GM19193 (cell line): Measurements from ENCODE around the gene SLC43A1.

Source experiments
- POLR2A ChIP-seq: IDR thresholded peaks from 4 replicates; pipeline ENCODE4 v1.6.1; 2011; ENCODE audit not compliant: insufficient read depth, insufficient read length; ENCODE audit errors: extremely low read depth

The SLC43A1 gene

DNA sequence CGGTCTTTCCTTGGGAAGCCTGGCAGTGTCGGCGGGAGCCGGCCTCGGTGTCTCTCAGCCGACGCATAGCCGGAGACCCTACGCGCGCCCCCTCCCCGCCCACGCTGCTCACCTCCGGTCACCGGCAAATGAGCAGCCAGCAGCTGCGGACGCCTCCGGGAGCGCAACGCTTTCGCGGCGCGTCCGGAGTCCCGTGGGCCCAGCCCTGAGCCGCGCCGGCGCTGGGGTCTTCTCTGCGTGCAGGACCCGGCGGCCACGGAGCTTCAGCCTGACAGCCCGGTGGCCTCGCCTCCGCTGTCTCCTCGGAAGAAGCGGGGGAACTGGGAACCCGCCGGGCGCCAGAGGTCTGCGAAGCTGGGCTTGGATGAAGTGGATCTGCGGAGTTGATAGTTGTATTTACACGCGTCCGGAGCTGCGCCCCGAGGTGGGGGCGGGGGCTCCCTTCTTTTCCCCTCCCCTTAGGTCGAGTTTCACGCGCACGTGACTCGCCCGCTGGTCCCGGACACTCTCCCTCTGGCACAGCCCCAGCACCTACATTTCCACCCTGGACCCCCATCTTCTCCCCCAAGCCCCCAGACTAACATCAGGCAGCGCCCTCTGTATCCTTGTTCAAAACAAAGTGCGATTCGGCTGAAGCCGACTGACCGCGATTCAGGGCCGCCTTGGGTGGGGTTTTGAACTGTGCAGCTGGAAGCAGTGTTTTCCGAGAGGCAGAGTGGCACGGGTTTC is at the start of gene SLC43A1:
Gene SLC43A1, minus strand, starts transcription at position 371 of the 729 bp plus-strand sequence. CDS start 1,591 bp downstream, outside the sequence.
- TF ChIP-seq POLR2A, result no peak

DNA sequence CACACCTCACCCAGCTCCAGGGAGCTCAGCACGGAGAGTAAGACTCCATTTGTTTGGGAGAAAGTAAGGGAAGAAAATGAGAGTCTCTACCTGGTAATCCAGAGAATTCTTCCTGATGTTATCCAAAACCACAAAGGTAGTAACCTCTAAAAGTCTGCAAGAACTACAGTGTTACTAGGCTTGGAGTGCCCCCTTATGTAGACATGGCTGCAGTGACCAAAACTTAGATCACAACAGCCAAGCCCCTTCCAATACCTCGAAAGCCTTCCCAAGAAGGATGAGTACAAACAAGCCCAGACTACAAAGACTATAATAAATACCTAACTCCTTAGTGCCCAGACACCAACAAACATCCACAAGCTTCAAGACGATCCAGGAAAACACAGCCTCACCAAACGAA is 47.1 kb upstream of the SLC43A1 start:
- no peak for TF ChIP-seq POLR2A

DNA sequence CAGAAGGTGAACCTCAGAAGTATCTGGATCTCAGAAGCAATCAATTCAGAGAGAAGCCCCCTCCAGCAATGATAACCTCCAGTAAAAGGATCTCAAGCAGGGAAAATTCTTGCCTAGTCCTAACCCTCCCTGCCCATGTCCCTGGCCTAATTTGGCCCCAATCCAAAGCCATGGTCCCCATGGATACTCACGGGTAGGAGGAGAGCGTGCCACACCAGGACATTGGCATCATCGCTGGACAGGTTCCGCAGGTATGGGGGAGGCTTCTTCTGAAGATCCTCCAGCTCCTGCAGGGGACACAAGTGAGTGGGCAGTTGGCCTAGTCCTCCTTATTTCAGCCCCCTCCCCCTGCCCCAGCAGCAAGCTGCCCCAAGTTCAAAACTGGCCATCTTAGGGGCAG is 44.6 kb upstream of the SLC43A1 start:
- TF ChIP-seq POLR2A, result no peak

DNA sequence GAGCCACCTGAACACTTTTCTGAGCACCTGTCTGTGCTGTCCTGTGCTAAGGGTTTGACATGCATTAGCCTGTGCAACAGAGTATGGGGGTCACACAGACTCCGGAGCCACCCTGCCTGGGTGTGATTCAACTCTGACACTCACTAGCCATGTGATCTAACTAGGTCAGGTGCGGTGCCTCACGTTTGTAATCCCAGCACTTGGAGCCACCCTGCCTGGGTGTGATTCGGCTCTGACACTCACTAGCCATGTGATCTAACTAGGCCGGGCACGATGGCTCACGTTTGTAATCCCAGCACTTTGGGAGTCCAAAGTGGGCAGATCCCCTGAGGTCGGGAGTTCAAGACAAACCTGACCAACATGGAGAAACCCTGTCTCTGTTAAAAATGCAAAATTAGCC is 40.5 kb upstream of the SLC43A1 start:
- TF ChIP-seq POLR2A, result no peak

DNA sequence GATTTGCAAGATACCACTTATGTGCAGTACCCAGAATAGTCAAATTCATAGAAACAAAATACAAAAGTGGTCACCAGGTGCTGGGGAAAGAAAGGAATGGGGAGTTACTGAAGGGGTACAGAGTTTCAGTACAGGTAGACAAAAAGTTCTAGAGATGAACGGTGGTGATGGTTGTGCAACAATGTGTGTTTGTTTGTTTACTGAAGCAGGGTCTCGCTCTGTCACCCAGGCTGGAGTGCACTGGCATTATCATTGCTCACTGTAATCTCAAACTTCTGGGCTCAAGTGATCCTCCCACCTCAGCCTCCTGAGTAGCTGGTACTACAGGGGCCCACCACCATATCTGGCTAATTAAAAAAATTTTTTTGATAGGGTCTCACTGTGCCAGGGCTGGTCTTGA is 39.9 kb upstream of the SLC43A1 start:
- no peak for TF ChIP-seq POLR2A

DNA sequence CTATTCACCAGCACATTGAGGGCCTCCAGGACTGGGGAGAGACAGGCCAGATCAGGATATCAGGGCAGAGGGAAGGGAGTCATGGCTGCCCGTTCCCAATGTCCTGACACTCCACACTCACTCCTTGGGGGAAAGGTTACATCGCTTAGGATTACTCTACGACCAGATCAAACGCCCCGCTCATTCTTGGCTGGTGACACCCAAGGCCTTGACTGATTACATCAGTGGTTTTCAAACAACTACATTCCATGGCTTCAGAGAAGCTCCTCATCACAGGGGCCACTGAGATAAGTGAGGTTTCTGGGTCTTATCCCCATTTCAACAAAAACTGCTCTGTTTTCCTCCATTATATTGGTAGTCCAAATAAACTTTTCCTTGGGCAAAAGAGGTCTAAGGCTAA is 37.0 kb upstream of the SLC43A1 start:
- no peak for TF ChIP-seq POLR2A

DNA sequence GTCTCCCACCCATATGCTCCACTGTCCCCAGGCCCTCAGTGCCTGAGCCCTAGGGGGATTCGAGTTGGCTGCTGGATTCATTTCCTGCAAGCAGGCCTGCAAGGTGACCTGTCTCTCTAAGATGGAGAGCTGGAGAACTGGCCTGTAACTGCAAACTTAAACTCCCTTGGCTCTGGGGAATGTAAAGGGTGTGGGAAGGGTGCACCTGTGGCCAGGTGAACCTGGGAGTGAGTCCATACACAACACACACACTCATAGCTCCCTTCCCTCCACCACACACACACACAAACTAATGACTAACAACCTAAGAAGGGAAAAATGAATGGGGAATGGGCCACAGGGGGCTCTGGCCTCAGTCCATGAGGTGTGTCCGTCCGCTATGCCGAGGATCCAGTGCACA is 36.4 kb upstream of the SLC43A1 start:
- TF ChIP-seq POLR2A, result no peak

DNA sequence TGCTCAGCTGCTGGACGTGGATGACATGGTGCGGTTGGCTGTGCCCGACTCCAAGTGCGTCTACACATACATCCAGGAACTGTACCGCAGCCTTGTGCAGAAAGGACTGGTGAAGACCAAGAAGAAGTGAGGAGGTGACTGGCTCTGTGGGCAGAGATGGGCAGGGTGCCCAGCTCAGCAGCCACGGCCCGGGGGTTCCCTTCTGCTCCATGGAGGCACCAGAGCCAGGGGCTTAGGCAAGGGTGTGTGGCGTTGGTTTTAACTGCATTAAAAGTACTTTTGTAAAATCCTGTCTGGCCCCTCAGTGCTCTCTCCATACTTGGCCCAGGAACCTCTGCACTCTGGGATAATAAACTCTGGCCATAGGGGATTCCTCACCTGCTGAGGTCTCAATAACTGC is 34.5 kb upstream of the SLC43A1 start:
- no peak for TF ChIP-seq POLR2A

DNA sequence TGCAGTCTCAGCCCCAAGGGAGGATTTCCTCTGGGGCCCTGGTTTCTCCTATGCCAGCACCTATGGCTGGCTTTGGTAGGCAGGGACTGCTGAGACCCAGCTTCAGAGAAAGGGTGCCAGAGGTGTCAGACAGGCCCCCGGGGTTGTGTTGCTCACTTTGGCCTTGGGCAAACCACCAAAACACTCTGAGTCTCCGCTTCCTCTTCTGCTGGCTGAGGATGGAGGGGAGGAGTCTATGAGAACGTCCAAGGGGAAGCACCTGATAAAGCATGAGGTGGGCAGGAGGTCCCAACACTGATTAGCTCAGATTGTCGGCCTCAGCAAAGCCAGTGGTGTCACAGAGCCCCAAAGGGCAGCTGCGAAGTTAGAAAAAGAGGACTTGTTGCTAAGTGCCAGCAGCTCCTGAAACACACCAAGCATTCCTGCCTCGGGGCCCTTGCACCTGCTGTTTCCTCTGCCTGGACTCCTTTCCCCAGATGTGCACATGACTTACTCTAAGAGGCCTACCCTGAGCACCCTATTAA is 32.4 kb upstream of the SLC43A1 start:
- TF ChIP-seq POLR2A, result no peak

DNA sequence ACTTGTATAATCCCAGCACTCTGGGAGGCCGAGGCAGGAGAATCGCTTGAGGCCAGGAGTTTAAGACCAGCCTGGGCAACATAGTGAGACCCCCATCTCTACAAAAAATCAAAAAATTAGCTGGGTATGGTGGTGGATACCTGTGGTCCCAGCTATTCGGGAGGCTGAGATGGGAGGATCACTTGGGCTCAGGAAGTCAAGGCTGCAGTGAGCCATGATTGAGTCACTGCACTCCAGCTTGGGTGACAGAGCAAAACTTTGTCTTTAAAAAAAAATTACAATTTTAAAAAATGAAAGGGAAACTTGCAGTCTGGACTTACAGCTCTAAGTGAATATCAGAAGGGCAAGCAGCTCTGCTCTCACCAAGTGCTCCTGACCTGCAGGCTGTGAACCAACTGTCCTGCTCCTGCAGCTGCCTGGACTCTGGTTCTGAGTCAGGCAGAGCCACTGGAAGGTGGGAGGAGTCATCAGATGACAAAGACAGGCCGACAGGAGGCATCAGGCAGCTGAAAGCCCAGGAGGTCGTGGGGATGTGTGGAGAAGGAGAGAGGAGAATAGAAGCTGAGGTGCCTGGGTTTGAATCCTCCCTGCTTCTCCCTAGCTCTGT is 31.5 kb upstream of the SLC43A1 start:
- no peak for TF ChIP-seq POLR2A

DNA sequence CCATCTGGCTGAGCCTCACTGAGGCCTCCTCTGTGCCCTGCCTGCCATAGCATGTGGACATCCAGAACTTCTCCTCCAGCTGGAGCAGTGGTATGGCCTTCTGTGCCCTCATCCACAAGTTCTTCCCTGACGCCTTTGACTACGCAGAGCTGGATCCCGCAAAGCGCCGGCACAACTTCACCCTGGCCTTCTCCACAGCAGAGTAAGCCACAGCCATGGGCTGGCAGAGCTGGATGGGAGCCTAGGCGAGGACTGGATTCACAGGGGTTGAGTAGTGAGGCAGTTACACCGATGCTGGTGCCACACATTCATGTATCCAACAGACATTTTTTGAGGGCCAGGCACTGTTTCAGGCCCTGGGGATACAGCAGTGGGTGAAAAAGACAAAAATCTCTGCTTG is 30.9 kb upstream of the SLC43A1 start:
- no peak for TF ChIP-seq POLR2A

DNA sequence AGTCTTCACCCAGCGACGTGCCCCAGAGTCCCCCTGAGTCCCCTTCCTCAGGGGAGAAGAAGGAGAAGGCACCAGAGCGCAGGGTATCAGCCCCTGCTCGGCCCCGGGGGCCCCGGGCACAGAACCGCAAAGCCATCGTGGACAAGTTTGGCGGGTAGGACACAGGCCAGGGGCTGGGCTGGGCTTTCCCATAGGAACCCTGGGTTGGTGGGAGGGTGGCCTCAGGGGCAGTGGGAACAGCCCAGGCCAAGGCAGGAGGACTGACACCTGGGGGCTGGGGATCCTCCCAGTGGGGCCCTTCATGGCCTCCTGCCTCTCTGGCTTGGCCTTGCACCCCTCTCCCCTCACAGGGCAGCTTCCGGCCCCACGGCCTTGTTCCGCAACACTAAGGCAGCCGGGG is 30.4 kb upstream of the SLC43A1 start:
- TF ChIP-seq POLR2A, result no peak

DNA sequence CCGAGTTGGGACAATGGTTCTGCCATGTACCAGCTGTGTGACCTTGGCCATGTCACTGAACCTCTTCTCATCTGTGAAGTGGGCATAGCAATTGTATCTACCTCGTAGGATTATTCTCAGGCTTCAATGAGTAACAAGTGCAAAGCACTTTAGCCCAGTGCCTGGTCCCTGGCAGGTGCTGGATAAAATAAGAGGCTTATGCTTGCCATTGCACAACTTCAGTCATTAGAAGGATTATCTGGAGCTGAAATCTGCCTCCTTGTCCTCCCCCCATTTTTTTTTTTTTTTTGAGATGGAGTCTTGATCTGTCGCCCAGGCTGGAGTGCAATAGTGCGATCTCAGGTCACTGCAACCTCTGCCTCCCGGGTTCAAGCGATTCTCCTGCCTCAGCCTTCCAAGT is 29.1 kb upstream of the SLC43A1 start:
- no peak for TF ChIP-seq POLR2A

DNA sequence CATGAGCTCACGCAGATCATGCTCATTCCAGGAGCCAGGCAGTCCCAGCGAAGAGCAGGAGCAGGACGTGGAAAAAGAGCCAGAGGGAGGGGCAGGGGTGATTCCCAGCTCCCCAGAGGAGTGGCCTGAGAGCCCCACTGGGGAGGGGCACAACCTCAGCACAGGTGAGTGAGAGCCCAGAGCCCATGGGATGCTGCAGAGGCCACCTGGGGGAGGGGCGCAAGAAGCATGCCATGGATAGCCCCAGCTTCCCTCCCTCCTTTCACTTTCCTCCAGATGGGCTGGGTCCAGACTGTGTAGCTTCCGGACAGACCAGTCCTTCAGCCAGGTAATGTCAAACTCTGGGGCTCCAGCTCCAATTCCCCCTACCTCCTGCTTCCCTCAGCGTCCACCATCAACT is 28.1 kb upstream of the SLC43A1 start:
- no peak for TF ChIP-seq POLR2A

DNA sequence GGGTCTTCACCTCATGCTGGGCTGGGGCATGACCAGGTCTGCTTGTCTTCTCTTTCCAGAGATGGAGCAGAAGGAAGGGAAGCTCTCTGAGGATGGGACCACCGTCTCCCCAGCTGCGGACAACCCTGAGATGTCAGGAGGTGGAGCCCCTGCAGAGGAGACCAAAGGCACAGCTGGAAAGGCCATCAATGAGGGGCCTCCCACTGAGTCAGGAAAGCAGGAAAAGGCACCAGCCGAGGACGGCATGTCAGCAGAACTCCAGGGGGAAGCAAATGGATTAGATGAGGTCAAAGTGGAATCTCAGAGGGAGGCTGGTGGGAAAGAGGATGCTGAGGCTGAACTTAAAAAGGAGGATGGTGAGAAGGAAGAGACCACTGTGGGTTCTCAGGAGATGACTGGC is 27.1 kb upstream of the SLC43A1 start:
- TF ChIP-seq POLR2A, result no peak

DNA sequence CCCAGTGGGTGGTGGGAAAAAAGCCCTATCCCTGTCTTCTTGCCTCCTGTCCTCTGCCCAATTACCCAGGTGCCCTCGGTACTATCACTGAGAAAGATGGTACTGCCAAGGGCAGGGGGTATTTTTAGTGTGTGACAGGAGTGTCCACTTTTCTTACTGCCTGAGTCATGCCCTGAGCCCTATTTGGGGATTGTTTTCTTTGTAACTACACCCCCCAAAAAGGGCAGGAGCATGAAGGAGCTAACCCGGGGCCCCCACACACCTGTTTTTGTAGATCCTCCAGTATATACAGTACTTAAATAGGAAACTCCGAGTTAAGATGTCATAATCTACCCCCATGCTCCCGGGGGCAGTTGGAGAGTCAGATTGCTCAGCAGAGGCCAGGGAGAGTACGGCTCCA is 25.7 kb upstream of the SLC43A1 start:
- TF ChIP-seq POLR2A, result no peak
